ENCODE data around the gene ALS2CL. TPM values are rescaled to one million over a fixed set of nuclear protein-coding genes. Genes with fewer than 3 reads are reported as not detected.
"Not testable (repeated sequence)": the region's sequence is repeated elsewhere in the genome, so short reads cannot be mapped to it uniquely, and the experiment has no call there.

The ALS2CL gene
- total RNA-seq, 1 donor from 2014 or later, result 5.8 TPM

DNA sequence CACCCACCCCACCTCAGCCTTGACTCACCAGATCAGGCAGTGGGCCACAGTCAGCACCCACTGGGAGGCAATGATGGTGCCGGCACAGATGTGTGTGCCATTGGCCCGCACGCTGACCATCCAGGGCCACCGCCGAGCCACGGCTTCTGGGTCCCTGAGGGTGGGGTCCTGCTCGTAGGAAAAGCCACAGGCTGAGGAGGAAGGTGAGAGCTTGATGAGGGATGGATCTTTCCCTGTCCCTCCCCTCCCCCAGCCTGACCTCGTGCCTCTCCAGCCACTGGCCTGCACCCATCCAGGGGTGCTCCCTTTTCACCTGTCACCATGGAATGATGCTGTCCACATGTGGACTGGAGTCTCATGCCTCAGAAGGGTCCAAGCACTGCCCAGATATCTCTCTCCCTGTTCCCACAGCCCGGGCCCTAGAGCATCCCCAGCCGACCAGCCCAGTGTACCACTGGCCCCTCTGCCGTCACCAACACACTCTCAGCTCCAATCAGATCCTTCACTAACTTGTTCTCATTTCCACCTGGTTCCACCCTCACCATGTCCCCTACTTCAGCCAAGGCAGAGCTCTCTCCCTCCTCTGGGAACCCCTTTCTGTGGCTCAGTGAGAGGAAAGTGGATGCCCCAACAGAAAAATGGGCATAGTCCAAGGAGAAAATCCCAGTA lies 22.2 kb upstream of the ALS2CL start:
- no peak for DNase-seq (ENCODE audit: low read depth in 2 of 2)

DNA sequence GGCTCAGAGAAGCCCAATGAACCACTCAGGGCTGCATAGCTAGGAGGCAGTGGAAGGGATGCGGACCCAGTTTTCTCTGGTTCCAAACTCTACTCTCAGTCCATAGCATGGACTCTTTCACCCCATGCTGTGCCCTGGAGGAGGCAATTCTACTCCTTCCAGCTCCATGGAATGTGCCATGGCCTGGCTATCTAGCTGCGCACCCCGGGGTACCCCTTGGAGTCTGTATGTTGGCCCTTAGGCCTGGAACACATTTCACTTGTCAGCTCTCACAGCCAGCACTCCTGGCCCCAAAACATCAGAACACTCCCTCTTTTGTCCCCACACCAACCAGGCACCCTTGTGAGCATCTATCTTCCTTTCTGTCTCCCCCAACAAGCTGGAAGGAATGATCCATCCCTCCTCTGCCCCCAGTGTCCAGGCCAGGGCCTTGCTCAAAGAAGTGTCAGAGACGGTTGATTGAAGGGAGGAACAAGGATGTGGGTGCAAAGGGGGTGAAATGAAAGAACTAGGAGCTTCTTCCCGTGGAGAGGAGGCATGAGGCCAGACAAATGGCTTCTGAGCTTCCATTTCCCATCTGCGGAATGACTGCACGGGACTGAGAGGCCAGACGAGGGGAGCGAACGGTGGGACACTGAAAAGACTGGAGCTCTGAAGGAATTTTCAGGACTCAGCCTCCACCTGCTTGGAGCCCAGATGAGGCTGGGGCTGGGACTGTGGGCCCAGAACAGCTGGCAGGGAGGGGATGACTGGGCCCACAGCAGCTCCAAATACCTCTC lies 21.4 kb upstream of the ALS2CL start:
- DNase-seq (ENCODE audit: low read depth in 2 of 2), result no peak

DNA sequence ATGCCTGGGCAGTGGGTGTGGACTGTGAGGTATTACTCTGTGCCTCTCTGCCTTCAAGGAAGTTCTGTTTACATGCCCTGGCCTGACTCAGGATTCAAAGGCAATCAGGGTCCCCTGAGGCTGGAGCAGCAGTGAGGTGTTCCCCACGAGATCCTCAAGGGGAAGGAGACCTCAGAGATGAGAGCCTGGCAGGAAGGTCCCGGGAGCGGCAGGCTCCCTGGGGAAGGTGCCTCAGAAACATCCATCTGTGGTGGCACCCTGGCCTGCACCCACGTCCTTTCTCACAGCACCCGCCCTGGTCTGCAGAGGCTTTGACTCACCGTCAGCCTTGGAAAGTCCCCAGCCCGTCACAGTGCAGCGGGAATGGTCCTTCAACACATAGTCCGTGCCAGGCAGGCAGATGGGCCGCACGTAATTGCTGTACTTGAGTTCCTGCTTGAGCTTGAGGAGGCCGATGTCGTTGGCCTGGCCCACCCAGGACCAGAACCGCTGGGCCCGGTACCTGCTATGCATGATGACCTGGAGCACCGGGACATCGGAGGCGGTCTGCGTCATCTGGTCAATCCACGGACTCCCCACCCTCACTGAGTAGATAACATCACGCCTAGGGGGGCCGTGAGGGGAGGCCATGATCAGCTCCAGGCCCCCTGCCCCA lies 20.5 kb upstream of the ALS2CL start:
- DNase-seq (ENCODE audit: low read depth in 2 of 2), result no peak

DNA sequence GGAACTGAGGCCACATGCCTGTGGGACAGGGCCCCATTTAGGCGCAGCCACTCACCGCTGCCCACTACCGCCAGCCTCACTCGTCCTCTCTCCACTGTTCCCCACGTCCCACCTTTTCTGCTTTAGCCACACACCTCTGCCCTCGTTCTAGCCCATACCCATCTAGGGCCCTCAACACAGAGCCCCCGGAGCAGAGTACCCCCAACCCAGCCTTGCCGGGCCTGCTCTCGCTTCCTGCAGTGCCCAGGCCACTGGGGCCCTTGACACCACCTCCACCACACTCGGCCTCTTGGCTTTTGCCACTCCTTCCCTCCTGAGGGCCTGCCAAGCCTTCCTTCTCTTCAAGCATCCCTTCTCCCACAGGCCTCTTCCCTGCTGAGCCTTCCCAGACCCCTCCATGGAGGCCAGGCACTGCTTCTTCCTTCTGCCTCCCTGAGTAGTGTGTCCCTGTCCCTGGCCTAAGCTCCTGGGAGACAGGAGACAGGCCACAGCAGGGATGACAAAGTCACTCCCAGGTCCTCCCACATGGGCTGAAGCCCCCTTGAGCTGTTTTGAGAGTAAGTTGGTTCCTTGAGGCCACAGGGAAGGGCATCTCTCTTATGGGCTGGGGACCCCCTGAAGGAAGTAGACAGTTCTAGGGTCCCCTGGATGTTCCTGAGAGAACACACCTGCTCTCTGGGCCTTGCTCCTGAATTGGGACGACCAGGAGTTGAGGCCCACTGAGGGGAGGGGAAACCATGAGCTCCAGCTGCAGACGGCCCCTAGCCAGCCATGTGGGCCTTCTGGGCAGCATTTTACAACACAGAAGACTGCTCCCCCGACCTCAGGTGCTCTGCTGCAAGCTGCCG lies 19.8 kb upstream of the ALS2CL start:
- DNase-seq (ENCODE audit: low read depth in 2 of 2), result no peak

DNA sequence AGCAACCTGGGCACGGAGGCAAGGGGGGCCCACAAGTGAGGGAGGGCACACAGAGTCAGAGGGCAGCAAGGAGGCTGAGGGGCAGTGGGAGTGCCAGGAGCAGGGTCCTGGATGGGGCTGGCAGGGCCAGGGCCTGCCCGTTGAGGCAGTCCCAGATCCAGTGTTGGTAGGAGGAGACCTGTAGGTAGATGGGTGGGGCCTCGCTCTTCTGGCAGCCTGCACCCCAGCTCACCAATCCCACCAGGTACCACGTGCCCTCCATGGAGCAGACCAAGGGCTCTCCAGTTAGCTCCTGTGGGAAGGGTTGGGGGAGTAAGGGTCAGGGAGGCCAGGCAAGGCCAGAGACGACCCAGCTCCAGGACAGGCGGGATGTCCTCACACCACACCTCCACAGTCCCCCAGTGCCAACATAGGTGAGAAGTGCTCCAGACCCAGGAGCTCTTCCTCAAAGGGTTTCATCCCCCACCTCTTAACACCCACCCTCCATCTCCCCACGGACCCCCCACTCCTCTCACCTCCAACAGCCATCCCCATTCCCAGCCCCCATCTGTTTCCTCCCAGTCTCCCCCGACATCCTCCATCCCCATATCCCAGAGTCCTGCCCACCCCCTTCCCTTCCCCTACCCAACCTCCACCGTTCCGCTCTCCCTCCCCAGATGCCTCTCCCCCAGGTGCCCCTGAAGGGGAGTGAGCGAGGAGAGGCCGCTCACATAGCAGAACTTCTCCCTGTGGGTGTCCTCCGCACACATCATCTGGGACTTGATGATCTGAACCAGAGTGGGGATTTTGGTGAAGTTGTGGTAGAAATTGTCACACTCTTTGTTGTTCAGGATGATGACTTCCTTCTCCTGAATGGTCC lies 18.9 kb upstream of the ALS2CL start:
- DNase-seq (ENCODE audit: low read depth in 2 of 2), result no peak

DNA sequence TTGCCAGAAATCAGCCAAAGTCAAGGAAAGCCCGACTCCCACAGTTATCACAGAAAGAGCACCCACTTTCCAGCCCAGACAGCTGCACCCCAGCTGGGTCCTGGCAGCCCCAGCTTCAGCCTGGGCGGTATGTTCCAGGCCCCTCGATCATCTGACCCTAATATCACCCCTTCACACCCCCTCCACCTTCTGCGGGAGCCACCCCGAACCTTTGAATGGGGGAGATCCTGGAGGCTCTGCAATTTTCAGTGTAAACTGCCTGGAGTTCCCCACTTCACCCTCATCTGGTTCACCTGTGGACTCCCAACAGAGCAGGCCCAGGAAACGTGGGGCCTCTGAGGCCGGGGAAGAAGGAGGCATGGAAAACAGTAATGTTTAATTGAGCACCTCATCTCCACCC lies 18.3 kb upstream of the ALS2CL start:
- DNase-seq (ENCODE audit: low read depth in 2 of 2), result no peak

DNA sequence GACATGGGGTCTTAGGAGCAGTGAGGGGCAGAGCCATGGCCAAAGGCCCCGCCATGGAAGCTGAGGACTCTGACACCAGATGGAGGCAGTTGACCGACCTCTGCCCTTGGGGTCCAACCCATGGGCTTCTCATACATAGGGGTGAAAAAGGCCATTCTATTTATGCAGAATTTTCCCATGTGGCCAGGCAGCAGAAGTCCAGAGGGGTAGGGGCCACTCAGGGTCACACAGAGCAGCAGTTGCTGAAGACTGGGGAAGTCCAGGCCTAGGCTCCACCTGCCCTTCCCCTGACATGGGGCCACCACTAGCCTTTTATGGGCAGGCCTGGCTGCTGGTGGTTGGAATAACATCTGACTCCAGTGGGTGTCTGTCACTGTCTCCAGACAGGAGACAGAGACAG lies 17.8 kb upstream of the ALS2CL start:
- no peak for DNase-seq (ENCODE audit: low read depth in 2 of 2)

DNA sequence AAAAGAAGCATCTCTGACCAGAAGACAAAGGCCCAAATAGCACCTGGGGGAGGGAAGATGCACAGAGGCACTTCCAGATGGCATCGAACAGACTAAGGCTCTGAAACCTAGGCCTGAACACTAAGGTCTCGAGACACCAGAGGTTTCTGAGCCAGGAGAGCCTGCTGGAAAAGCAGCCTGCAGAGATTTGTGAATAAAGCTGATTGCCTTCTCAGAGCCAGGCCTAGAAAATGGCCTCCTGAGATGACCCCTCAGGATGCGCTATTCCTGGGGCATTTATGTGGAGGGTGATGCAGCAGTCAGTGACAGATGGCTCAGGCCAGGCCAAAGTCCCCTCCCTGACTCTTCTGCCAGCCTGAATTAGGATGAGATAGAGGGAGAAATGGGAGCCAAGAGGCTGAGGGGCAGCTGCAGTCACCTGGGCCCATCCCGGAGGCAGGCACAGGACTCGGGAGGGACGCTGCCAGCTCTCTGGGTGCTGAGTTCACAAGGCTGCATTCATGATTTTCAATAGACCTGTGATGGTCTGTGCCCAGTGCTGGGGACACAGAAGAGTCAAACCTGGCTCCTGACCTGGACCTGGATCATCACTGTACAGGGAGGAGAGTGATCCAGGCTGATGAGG lies 17.3 kb upstream of the ALS2CL start:
- no peak for DNase-seq (ENCODE audit: low read depth in 2 of 2)

DNA sequence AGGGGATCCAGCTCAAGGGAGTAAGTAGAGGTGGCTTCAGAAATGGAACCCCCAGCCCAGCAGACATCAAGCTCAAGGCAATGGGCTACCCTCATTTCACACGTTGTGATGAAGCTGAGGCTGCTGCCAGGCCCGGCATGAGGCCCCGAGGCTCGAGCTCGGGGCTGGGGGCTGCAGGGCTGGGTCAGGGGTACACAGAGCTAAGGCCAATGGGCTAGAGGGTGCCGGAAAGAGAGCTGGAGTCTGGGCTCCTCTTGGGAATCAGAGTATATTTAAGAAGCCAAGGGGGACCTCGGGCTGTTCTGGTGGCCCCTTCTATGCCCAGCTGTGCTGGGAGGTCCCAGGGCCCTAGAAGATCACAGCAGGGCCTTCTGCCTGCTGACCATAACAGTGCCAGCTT lies 16.8 kb upstream of the ALS2CL start:
- DNase-seq (ENCODE audit: low read depth in 2 of 2), result no peak

DNA sequence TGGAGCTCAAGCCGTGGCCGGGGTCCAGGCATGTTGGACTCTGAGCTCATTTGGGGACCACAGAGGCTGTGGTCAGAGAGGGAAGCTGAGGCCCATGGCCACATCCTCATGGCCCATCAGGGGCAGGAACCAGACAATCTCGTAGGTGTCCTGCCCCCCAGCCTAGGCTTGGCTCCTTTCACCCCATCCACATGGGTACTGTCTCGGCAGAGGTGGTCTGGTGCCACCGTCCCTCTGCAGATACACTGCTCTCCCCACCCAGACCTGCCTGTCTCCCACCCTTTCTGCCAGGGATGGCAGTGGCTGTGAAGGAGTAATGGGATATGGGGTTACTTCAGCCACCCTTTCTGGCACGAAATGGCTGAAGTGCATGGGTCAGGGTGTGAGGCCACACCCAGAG lies 16.2 kb upstream of the ALS2CL start:
- DNase-seq (ENCODE audit: low read depth in 2 of 2), result no peak

DNA sequence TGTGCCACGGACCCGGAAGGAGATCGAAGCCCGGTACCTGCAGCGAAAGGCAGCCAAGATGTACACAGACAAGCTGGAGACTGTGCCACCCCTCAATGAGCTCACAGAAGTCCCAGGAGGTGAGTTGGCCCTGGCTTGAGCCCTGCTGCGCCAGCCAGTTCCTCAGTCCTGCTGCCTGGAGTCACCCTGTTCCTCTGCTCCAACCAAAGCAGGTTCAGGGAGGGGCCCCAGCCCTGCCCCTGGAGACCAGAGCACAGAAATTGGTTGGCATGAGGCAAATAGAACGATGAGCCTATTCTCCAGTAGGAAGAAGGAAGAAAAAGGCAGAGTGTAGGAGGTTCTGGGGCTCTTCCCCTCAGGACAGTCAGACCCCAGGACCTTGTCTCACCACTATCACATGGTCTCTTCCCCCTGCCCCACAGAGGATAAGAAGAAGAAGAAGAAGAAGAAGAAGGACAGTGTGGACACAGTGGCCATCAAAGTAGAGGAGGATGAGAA lies 15.7 kb upstream of the ALS2CL start:
- DNase-seq (ENCODE audit: low read depth in 2 of 2), result no peak

DNA sequence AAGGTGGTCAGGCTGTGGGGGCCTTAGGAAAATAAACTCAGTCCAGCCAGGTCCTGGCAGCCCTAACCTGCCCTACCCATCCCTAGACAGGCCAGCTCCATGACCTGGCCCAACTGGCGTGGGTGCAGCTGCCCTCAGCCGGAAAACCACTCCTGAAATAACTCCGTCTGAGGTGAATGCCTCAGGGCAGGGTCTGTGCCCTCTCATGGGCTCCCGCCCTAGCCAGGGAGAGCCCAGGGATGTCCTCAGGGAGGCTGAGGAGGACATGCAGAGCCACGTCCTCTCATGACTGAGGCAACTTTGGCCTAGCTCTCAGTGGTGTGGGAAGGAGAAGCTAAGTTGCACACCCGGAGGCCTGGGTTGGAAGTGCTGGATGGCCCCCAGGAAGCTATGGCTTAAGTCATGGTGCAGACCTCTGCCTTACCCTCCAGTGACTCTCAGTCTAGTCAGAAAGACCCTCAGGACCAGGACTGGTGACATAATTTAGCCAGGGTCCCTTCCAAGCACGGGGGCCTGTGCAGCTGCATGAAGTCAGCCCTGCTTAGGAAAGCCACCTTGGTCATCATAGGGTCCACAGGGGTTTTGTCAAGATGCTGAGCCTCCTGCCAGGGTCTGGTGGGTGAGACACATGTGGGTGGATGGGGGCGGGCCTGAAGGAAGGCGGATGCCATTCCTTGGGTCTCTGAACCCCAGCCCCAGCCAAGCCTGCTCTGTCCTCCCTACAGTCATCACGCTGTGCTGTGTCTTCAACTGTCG lies 15.1 kb upstream of the ALS2CL start:
- no peak for DNase-seq (ENCODE audit: low read depth in 2 of 2)

DNA sequence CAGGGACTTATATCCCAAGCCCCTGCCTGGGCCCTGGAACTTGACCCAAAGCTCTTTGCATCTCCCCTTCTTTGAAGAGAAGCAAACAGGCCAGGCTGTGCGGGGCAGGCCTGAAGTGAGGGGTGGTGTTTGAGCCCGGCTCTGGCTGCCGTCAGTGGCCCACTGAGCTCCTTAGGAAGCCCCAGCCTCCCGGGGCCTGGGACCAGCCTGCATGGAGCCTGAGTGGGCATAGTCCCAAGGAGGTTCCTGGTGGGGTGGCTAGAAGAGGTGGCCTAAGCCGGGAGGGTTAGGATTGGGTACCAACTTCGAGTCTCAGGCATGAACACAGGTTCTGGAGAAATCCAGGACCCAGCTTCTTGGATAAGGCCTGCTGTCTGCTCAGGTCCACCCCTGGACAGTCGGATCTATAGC lies 14.1 kb upstream of the ALS2CL start:
- DNase-seq (ENCODE audit: low read depth in 2 of 2), result no peak

DNA sequence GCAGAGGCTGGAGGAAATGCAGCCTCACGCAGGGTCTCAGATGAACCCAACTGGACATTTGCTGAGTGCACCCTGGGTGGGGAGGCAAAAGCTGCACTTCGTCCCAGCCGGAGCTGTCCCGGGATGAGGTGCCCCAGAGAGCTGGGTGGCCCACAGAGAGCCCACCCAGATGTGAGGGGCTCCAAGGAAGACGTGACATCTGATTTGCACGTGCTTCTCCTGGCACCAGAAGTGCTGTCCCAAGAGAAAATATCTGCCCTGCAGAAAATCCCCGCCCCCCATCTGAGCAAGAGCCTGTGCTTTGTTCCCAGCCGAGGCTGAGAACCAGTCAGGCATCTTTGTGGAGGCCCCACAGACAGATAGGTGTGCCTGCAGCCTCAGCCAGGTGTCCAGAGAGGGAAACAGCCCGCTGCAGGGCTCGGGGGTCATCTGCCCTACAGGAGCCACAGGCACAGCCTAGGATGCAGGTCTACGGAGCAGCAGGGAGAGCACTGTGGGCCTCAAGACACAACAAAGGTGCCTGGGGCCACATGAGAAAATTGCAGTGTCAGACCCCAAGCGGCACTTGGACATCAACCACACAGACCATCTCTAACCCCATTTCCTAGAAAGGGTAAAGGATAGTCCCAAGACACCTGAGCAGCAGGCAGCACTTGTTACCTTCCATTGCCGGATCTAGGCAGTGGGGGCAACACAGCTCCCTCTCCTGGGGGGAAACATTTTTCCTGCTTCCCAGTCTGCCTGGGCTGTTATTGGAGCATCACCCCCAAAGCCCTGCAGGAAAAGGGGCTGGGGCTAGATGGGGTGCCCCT lies 13.5 kb upstream of the ALS2CL start:
- DNase-seq (ENCODE audit: low read depth in 2 of 2), result no peak

DNA sequence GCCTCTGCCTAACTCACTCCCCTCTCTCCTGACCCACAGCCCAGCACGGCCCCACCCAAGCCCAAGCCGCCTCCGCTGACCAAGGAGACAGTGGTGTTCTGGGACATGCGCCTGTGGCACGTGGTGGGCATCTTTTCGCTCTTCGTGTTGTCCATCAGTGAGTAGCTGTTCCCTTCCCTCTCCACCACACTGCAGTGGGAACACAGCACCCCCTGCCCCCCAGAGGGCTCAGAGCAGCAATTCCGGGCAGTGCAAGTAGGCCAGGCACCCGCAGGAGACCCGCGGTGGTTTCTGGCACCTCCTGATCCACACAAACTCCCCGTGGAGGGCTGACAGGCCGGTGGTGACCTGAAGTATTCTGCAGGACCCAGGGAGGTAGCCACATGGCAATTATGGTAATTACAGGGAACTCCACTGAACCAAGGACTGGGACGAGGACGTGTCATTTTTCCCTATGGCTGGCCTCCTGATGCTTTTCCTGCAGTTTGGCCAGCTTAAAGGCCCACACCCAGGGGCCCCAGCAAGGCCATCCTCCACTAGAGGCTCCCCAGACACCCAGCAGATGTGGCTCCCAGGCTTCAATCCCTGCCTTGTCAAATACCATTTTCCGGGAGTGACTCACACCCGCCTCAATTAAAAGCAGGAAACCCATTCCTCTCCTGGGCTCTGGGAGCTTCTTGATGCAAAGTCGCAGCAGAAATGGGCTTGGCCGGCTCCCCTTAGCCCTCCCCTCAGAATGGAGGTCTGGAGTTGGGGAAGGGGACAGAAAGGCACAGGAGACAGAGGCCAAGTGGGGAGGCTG lies 12.5 kb upstream of the ALS2CL start:
- peak in 1 of 2 donors; percentile 78 for DNase-seq (ENCODE audit: low read depth in 2 of 2)

DNA sequence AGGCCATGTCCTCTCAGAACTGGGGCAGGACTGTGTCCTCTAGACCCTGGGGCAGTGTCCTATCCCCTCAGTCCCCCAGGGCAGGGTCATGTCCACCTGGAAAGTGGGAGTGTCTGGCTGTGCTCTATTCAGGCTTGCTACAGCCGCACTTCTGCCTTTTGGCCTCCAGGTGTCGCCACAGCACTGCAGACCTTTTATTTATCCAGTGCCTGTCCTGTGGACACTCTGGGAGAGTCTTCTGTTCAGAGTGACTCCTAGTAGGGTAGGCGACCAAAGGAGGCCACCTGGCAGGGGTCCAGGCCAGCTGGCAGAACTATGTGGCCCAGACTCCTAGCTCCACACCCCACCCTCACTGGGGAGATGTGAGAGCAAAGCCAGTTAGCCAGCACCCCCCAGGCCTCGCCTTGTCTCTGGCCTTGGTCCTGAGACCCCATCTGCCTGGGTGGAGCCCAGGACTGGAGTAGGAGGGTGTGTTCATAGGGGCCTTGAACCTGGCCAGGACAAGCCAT lies 11.6 kb upstream of the ALS2CL start:
- DNase-seq (ENCODE audit: low read depth in 2 of 2), result peak; percentile 71 to 80

DNA sequence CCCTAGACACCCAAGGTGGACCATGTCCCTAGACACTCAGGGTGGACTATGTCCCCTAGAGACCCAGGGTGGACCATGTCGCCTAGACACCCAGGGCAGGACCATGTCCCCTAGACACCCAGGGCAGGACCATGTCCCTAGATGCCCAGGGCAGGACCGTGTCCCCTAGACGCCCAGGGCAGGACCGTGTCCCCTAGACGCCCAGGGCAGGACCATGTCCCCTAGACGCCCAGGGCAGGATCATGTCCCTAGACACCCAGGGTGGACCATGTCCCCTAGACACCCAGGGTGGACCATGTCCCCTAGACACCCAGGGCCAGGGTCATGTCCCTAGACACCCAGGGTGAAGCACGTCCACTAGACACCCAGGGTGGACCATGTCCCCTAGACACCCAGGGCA lies 10.9 kb upstream of the ALS2CL start:
- not testable (repeated sequence) for DNase-seq (ENCODE audit: low read depth in 2 of 2)

All from lung microvascular endothelial cell (primary cell).